Subcutaneous abdominal adipose tissue (tissue), 5 donors: ENCODE measurements around the gene NKX6-1.

ENCODE experiments used
- H3K27ac ChIP-seq: one replicate; pipeline ENCODE4 v1.7.0; 2013; ENCODE audit warnings: low read depth, mild to moderate bottlenecking, inconsistent platforms, low read length, moderate library complexity
- H3K27me3 ChIP-seq, 5 donors: one replicate each; pipeline ENCODE4 v1.7.0; 2013; ENCODE audit warnings: low read length in 5 of 5, inconsistent platforms in 1 of 5; ENCODE audit not compliant: control insufficient read depth in 5 of 5, insufficient read depth in 4 of 5
- H3K36me3 ChIP-seq, 5 donors: one replicate each; pipeline ENCODE4 v1.7.0; 2013; ENCODE audit warnings: low read length in 5 of 5; ENCODE audit not compliant: control insufficient read depth in 5 of 5, insufficient read depth in 5 of 5
- H3K4me1 ChIP-seq, 5 donors: one replicate each; pipeline ENCODE4 v1.7.0; 2013; ENCODE audit warnings: low read length in 5 of 5, mild to moderate bottlenecking in 3 of 5, moderate library complexity in 1 of 5; ENCODE audit not compliant: control insufficient read depth in 5 of 5, insufficient read depth in 5 of 5
- H3K4me3 ChIP-seq, 5 donors: one replicate each; pipeline ENCODE4 v1.7.0; 2013; ENCODE audit warnings: low read length in 5 of 5, low read depth in 1 of 5
- H3K9ac ChIP-seq, 5 donors: one replicate each; pipeline ENCODE4 v1.7.0; 2013; ENCODE audit warnings: low read length in 5 of 5, mild to moderate bottlenecking in 4 of 5, moderate library complexity in 3 of 5
- H3K9me3 ChIP-seq, 5 donors: one replicate each; pipeline ENCODE4 v1.7.0; 2013; ENCODE audit warnings: low read length in 5 of 5; ENCODE audit not compliant: control insufficient read depth in 5 of 5
- donor health status: healthy.
- donor health status: healthy.
- donor health status: healthy.
- donor health status: healthy.
- donor health status: healthy.

Gene NKX6-1

GRCh38 chr4:84498935-84499623, at the start of gene NKX6-1:
Gene NKX6-1 (minus strand): TSS chr4:84499292. CDS start chr4:84498228, 1,064 bp downstream.
- no peak within 1 kb of the TSS for H3K27ac ChIP-seq

GRCh38 chr4:84547211-84547610, 48.1 kb upstream of the NKX6-1 start:
- no peaks in the 10 kb centered on the region for H3K36me3 ChIP-seq
- H3K4me1 ChIP-seq = no peaks in the 10 kb centered on the region
- no peak overlapping the region for H3K4me3 ChIP-seq
- no peak overlapping the region for H3K9ac ChIP-seq
- H3K27ac ChIP-seq = no peak overlapping the region
- H3K9me3 ChIP-seq = no peaks in the 10 kb centered on the region
- no peaks in the 10 kb centered on the region for H3K27me3 ChIP-seq

More at GRCh38 chr4:84498935-84499623, at the start of gene NKX6-1:
- H3K9me3 ChIP-seq = no peaks in the 10 kb centered on the region
- peak within 1 kb of the TSS in 1 of 5 donors; percentile 30 for H3K9ac ChIP-seq
- peaks cover 0 to 37% (median 36%) of the 10 kb centered on the region in 5 donors for H3K4me1 ChIP-seq
- H3K27me3 ChIP-seq = peaks cover 76 to 99% (median 89%) of the 10 kb centered on the region in 5 donors
- peak within 1 kb of the TSS; percentile 42 to 70 (median 59) for H3K4me3 ChIP-seq
- H3K36me3 ChIP-seq = no peaks in the 10 kb centered on the region

- Histone ChIP-seq H3K4me1 (no peaks in the 10 kb centered on the region), H3K9me3 (no peaks in the 10 kb centered on the region), H3K27me3 (no peaks in the 10 kb centered on the region), H3K36me3 (no peaks in the 10 kb centered on the region), H3K9ac (no peak overlapping the region), H3K27ac (no peak overlapping the region), H3K4me3 (no peak overlapping the region)
Observed at GRCh38 chr4:84545093-84545492, 46.0 kb upstream of the NKX6-1 start.

DNA sequence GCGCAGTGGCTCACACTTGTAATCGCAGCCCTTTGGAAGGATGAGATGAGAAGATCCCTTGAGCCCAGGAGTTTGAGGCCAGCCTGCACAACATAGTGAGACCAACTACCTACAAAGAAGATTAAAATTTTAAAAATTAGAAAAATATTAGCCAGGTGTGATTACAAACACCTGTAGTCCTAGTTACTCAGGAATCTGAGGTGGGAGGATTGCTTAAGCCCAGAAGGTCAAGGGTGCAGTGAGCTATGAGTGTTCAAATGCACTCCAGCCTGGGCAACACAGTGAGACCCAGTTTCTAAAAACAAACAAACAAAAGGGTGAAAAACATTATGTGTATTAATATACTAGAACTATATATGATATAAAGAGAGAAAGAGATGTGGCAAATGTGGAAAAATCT, 36.8 kb upstream of the NKX6-1 start:
- Histone ChIP-seq H3K9ac (no peak overlapping the region), H3K27me3 (no peaks in the 10 kb centered on the region), H3K27ac (no peak overlapping the region), H3K36me3 (no peaks in the 10 kb centered on the region), H3K9me3 (peaks cover 0 to 9% (median 0%) of the 10 kb centered on the region in 5 donors), H3K4me3 (no peak overlapping the region), H3K4me1 (no peaks in the 10 kb centered on the region)

- Histone ChIP-seq H3K9me3 (peaks cover 0 to 9% (median 0%) of the 10 kb centered on the region in 5 donors), H3K27ac (no peak overlapping the region), H3K9ac (no peak overlapping the region), H3K4me1 (no peaks in the 10 kb centered on the region), H3K36me3 (no peaks in the 10 kb centered on the region), H3K4me3 (no peak overlapping the region), H3K27me3 (no peaks in the 10 kb centered on the region)
Observed at GRCh38 chr4:84531689-84532088, 32.6 kb upstream of the NKX6-1 start.

DNA sequence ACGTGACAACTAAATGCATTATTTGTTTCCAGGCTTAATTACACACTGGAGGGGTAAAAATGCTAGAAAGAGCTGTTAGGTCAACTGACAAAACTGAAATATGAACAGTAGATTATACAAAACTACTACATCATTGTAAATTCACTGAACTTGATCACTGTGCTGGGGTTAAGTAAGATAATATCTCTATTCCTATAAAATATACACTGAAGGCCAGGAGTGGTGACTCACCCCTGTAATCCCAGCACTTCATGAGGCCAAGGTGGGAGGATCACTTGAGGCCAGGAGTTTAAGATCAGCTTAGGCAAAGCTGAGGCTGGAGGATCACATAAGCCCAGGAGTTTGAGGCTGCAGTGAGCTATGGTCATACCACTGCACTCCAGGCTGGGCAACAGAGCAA, 31.8 kb upstream of the NKX6-1 start:
- H3K36me3 ChIP-seq = no peaks in the 10 kb centered on the region
- H3K9ac ChIP-seq = no peak overlapping the region
- H3K4me1 ChIP-seq = no peaks in the 10 kb centered on the region
- peaks cover 0 to 9% (median 0%) of the 10 kb centered on the region in 5 donors for H3K9me3 ChIP-seq
- H3K27ac ChIP-seq = no peak overlapping the region
- no peaks in the 10 kb centered on the region for H3K27me3 ChIP-seq
- no peak overlapping the region for H3K4me3 ChIP-seq

DNA sequence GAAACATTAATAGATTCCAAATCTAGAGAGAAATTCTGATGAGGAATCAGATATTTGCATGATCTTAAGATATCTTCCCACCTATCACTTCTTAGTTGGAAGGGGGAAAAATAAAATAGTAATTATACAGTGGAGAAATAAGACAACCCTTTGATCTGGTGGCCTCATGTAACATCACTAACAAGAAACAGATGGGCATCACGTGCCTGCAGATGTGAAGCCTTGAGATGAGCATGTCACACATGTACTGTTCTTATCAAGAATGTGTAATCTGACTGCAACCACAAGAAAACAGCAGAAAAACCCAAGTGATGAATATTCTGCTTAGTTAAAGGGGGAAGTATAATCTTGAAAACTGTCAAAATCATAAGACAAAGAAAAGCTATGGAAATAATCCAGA, 31.4 kb upstream of the NKX6-1 start:
- peaks cover 0 to 9% (median 0%) of the 10 kb centered on the region in 5 donors for H3K9me3 ChIP-seq
- no peak overlapping the region for H3K9ac ChIP-seq
- H3K4me1 ChIP-seq = no peaks in the 10 kb centered on the region
- no peaks in the 10 kb centered on the region for H3K36me3 ChIP-seq
- no peak overlapping the region for H3K4me3 ChIP-seq
- H3K27me3 ChIP-seq = no peaks in the 10 kb centered on the region
- H3K27ac ChIP-seq = no peak overlapping the region

GRCh38 chr4:84529169-84529751, 30.2 kb upstream of the NKX6-1 start:
- Histone ChIP-seq H3K36me3 (no peaks in the 10 kb centered on the region), H3K9me3 (peaks cover 0 to 8% (median 0%) of the 10 kb centered on the region in 5 donors), H3K27ac (no peak overlapping the region), H3K4me3 (no peak overlapping the region), H3K4me1 (no peaks in the 10 kb centered on the region), H3K27me3 (no peaks in the 10 kb centered on the region), H3K9ac (no peak overlapping the region)

DNA sequence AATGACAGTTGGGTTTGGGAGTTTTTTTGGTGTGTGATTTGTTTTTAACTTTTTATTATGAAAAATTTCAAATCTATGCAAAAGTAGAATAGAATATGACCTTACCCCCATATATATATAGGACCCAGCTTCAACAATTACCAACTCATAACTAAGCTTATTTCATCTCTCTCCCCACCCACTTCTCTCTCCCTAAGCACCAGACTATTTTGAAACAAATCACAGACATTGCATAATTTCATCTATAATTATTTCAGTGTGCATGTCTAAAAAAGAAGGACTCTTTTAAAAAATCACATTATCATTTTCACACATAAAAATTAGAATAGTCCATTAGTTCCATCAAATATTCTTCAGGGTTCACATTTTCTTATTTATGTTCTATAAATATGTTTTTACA, 28.3 kb upstream of the NKX6-1 start:
- Histone ChIP-seq H3K36me3 (no peaks in the 10 kb centered on the region), H3K4me3 (no peak overlapping the region), H3K9ac (no peak overlapping the region), H3K27ac (no peak overlapping the region), H3K27me3 (peaks cover 0 to 3% (median 0%) of the 10 kb centered on the region in 5 donors), H3K4me1 (no peaks in the 10 kb centered on the region), H3K9me3 (no peaks in the 10 kb centered on the region)

DNA sequence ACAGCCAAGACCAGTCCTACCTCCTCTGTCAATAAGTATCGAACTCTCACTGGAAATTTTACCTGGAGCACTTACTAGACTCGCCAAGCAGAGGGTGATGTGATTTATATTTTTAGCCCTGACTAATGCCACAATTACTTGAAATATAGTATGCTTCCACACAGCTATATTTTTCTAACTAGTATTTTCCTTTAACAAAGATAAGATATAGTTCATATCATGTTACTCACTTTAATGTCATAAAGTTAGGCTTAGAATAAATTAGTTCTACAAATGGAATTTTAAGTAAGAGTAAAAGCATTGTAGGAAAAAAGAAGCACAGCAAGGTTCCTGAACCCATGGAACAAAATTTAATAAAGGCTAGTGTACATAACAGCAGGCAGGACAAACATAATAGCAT, 16.0 kb upstream of the NKX6-1 start:
- Histone ChIP-seq H3K4me3 (no peak overlapping the region), H3K27me3 (peaks cover 3 to 17% (median 9%) of the 10 kb centered on the region in 5 donors), H3K9ac (no peak overlapping the region), H3K4me1 (no peaks in the 10 kb centered on the region), H3K9me3 (no peaks in the 10 kb centered on the region), H3K36me3 (no peaks in the 10 kb centered on the region), H3K27ac (no peak overlapping the region)
